Neural cell (in vitro differentiated cells): ENCODE measurements around the gene SPTBN2. TPM values are rescaled to one million over a fixed set of nuclear protein-coding genes. Genes with fewer than 3 reads are reported as not detected.

Source experiments
- H2AFZ ChIP-seq: fragments of 200-600, 300-800 bp; sonication (generic), shearing (Covaris generic); 2 replicates; pipeline ENCODE4 v1.6.0; 2014; ENCODE audit warnings: low read depth, mild to moderate bottlenecking, antibody characterized with exemption, low read length, moderate library complexity
- H3F3A ChIP-seq: fragments of 200-600 bp; shearing (Covaris generic); 2 replicates; pipeline ENCODE4 v1.6.1; 2016; ENCODE audit warnings: mild to moderate bottlenecking, moderate library complexity, mixed read lengths, antibody characterized with exemption, low read length; ENCODE audit not compliant: insufficient read depth, poor library complexity, severe bottlenecking
- H3K27ac ChIP-seq: fragments of 200-600, 300-800 bp; sonication (generic), shearing (Covaris generic); 2 replicates; pipeline ENCODE4 v1.5.1; 2014; ENCODE audit warnings: mild to moderate bottlenecking, low read length, moderate library complexity
- H3K27me3 ChIP-seq: fragments of 300-800, 200-600 bp; sonication (generic), shearing (Covaris generic); 2 replicates; pipeline ENCODE4 v1.6.0; 2014; ENCODE audit warnings: mild to moderate bottlenecking, low read depth, low read length, moderate library complexity; ENCODE audit not compliant: insufficient read depth
- H3K36me3 ChIP-seq: fragments of 300-800, 200-600 bp; sonication (generic), shearing (Covaris generic); 2 replicates; pipeline ENCODE4 v1.5.1; 2014; ENCODE audit warnings: mild to moderate bottlenecking, antibody characterized with exemption, low read length, moderate library complexity; ENCODE audit not compliant: insufficient read depth
- H3K4me2 ChIP-seq: fragments of 300-800, 200-600 bp; sonication (generic), shearing (Covaris generic); 2 replicates; pipeline ENCODE4 v1.6.0; 2014; ENCODE audit warnings: mild to moderate bottlenecking, low read length
- H3K4me3 ChIP-seq: fragments of 300-800, 200-600 bp; sonication (generic), shearing (Covaris generic); 2 replicates; pipeline ENCODE4 v1.5.1; 2014; ENCODE audit warnings: mild to moderate bottlenecking, low read length, moderate library complexity
- H3K79me2 ChIP-seq: fragments of 200-600 bp; shearing (Covaris generic); replicated peaks from 2 replicates; pipeline ENCODE4 v1.6.0; 2014; ENCODE audit warnings: mild to moderate bottlenecking, low read length, moderate library complexity; ENCODE audit not compliant: insufficient read depth
- H3K9ac ChIP-seq: fragments of 300-800, 200-600 bp; sonication (generic), shearing (Covaris generic); 2 replicates; pipeline ENCODE4 v1.6.1; 2016; ENCODE audit warnings: mild to moderate bottlenecking, low read length, mixed read lengths
- H3K9me2 ChIP-seq: fragments of 200-600 bp; shearing (Covaris generic); 2 replicates; pipeline ENCODE4 v1.6.1; 2016; ENCODE audit warnings: mild to moderate bottlenecking, low read length, mixed read lengths; ENCODE audit not compliant: insufficient read depth
- H3K9me3 ChIP-seq: fragments of 200-600, 300-800 bp; sonication (generic), shearing (Covaris generic); 2 replicates; pipeline ENCODE4 v1.6.1; 2016; ENCODE audit warnings: mild to moderate bottlenecking, mixed run types, low read length, moderate library complexity, mixed read lengths
- H4K20me1 ChIP-seq: fragments of 200-600 bp; shearing (Covaris generic); 2 replicates; pipeline ENCODE4 v1.6.1; 2016; ENCODE audit warnings: mild to moderate bottlenecking, mixed run types; ENCODE audit not compliant: insufficient read depth
- EP300 ChIP-seq: fragments of 450-650 bp; conservative IDR thresholded peaks from 2 replicates; pipeline ENCODE4 v1.6.1; 2014; ENCODE audit warnings: antibody characterized with exemption, mild to moderate bottlenecking, moderate library complexity; ENCODE audit not compliant: poor library complexity, severe bottlenecking
- EZH2 ChIP-seq: fragments of 200-600, 300-800 bp; shearing (Covaris generic), sonication (generic); IDR thresholded peaks from 2 replicates; pipeline ENCODE4 v1.6.1; 2014; ENCODE audit warnings: antibody characterized with exemption, low read length, borderline replicate concordance, mild to moderate bottlenecking; ENCODE audit not compliant: insufficient read depth, poor library complexity, severe bottlenecking
- MXI1 ChIP-seq: fragments of 450-650 bp; conservative IDR thresholded peaks from 2 replicates; pipeline ENCODE4 v1.6.1; 2014; ENCODE audit warnings: antibody characterized with exemption, mild to moderate bottlenecking; ENCODE audit not compliant: poor library complexity, severe bottlenecking
- POLR2AphosphoS5 ChIP-seq: IDR thresholded peaks from 2 replicates; pipeline ENCODE4 v1.6.1; 2012
- RAD21 ChIP-seq: fragments of 450-650 bp; conservative IDR thresholded peaks from 2 replicates; pipeline ENCODE4 v1.6.1; 2014; ENCODE audit warnings: antibody characterized with exemption, mild to moderate bottlenecking, moderate library complexity
- REST ChIP-seq: IDR thresholded peaks from 2 replicates; pipeline ENCODE4 v1.6.1; 2012; ENCODE audit warnings: borderline replicate concordance
- SMC3 ChIP-seq: fragments of 450-650 bp; conservative IDR thresholded peaks from 2 replicates; pipeline ENCODE4 v1.6.1; 2014; ENCODE audit warnings: antibody characterized with exemption, mild to moderate bottlenecking, moderate library complexity; ENCODE audit not compliant: poor library complexity
- TAF1 ChIP-seq: IDR thresholded peaks from 2 replicates; pipeline ENCODE4 v1.6.1; 2012; ENCODE audit warnings: low read depth
- polyA plus RNA-seq: library from polyadenylated mRNA; depleted of rRNA; stranded (reverse); fragments of >200 nt; gene quantifications from 2 replicates; pipeline ENCODE4 v1.2.3, GENCODE V29; 2014
- TF ChIP-seq, protein P1 (sequence below): fragments of 450-650 bp; IDR thresholded peaks from 2 replicates; pipeline ENCODE4 v1.5.1; 2014; ENCODE audit warnings: antibody characterized with exemption, mild to moderate bottlenecking, moderate library complexity; ENCODE audit not compliant: poor library complexity, severe bottlenecking

Gene SPTBN2
- polyA plus RNA-seq, 1 donor from 2014 or later, result 159 TPM

DNA sequence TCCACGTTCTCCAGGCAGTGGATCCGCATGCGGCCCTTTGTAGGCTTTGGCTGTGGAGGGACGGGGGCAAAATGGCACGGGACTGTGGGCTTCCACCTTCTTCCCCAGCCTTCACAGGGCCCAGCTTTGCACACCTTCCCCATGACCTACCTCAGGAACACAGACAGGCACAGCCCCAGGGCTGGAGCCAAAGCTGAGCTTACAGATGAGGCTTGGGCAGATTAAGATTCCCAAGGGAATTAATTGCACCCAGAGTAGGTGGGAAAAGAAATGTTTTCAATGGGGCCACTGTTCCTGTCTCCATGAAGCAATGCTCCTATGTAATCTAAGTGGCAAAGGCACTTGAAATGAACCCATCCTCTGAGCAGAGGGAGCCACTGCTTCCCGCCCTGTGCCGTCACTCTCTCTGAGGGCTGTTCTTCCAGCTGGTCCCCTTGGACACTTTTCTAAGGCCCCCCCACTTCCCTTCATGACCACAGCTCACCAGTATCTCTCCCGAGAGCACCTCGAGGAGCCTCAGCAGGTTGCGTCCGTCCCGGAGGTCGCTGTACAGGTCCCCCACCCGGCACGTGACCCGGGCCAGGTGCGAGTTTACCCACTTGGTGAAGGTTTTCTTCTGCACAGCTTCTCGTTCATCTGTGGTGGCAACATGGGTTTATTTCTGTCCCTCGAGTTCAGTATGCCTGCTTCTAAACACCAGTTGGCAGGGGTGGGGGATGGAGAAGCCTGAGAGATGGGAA is 13.5 kb downstream of the SPTBN2 start:
- H3K27me3 ChIP-seq, result no peaks in the 10 kb centered on the region
- H3K36me3 ChIP-seq, result peaks cover 9% of the 10 kb centered on the region
- H4K20me1 ChIP-seq, result no peaks in the 10 kb centered on the region
- no peak overlapping the region for H3K4me3 ChIP-seq
- H2AFZ ChIP-seq, result no peak overlapping the region
- no peaks in the 10 kb centered on the region for H3K9me3 ChIP-seq
- no peak overlapping the region for H3K4me2 ChIP-seq
- TF ChIP-seq, protein P1, sequence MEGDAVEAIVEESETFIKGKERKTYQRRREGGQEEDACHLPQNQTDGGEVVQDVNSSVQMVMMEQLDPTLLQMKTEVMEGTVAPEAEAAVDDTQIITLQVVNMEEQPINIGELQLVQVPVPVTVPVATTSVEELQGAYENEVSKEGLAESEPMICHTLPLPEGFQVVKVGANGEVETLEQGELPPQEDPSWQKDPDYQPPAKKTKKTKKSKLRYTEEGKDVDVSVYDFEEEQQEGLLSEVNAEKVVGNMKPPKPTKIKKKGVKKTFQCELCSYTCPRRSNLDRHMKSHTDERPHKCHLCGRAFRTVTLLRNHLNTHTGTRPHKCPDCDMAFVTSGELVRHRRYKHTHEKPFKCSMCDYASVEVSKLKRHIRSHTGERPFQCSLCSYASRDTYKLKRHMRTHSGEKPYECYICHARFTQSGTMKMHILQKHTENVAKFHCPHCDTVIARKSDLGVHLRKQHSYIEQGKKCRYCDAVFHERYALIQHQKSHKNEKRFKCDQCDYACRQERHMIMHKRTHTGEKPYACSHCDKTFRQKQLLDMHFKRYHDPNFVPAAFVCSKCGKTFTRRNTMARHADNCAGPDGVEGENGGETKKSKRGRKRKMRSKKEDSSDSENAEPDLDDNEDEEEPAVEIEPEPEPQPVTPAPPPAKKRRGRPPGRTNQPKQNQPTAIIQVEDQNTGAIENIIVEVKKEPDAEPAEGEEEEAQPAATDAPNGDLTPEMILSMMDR, result no peak
- TF ChIP-seq TAF1, result no peak
- no peak for TF ChIP-seq EZH2
- TF ChIP-seq POLR2AphosphoS5, result no peak
- TF ChIP-seq SMC3, result no peak
- no peak for TF ChIP-seq REST
- TF ChIP-seq EP300, result no peak
- no peak overlapping the region for H3K27ac ChIP-seq
- peaks cover 6% of the 10 kb centered on the region for H3K79me2 ChIP-seq
- no peaks in the 10 kb centered on the region for H3K9me2 ChIP-seq
- H3K9ac ChIP-seq, result no peak overlapping the region
- no peaks in the 10 kb centered on the region for H3F3A ChIP-seq

- H4K20me1 ChIP-seq, result no peaks in the 10 kb centered on the region
- no peak overlapping the region for H3K9ac ChIP-seq
- H3K79me2 ChIP-seq, result peaks cover 2% of the 10 kb centered on the region
- no peak overlapping the region for H3K4me3 ChIP-seq
- no peak overlapping the region for H3K4me2 ChIP-seq
- TF ChIP-seq TAF1 (no peak), EP300 (no peak), RAD21 (no peak), REST (no peak), MXI1 (no peak), SMC3 (no peak), POLR2AphosphoS5 (no peak), EZH2 (no peak)
- TF ChIP-seq, protein P1, result no peak
- H2AFZ ChIP-seq, result no peak overlapping the region
- H3K9me2 ChIP-seq, result no peaks in the 10 kb centered on the region
- H3K9me3 ChIP-seq, result no peaks in the 10 kb centered on the region
- peaks cover 9% of the 10 kb centered on the region for H3K36me3 ChIP-seq
- no peaks in the 10 kb centered on the region for H3F3A ChIP-seq
- no peak overlapping the region for H3K27ac ChIP-seq
- H3K27me3 ChIP-seq, result no peaks in the 10 kb centered on the region
Observed at GRCh38 chr11:66713746-66714480, 15.1 kb downstream of the SPTBN2 start.
